IMR-90 (cell line): ENCODE results near the gene FNTB. TPM values are rescaled to one million over a fixed set of nuclear protein-coding genes. Genes with fewer than 3 reads are reported as not detected.

Experiments used
- ATAC-seq: fragments of 200-7000 bp; cut with Tn5 transposase; 2 replicates; pipeline ENCODE4 v1.9.1; 2020; ENCODE audit warnings: low read depth, mild to moderate bottlenecking, moderate library complexity
- BruUV-seq: library from RNA; stranded (reverse); fragments of 400-500 nt; replicated peaks from 2 replicates; lab custom pipeline; 2021; lab: Mats Ljungman, UMichigan
- CTCF ChIA-PET: fragments of 300-600 bp; formaldehyde crosslinking; extraction: SDS; loops from one replicate; lab custom pipeline; 2021; ENCODE audit warnings: antibody characterized with exemption; lab: Yijun Ruan, JAX
- POLR2A ChIA-PET: fragments of 300-600 bp; sonication (Branson Sonifier 250); formaldehyde crosslinking; loops from one replicate; lab custom pipeline; 2022; ENCODE audit warnings: antibody characterized with exemption; ENCODE audit not compliant: unreplicated experiment; lab: Charles Lee
- DNase-seq: peaks from one replicate; pipeline ENCODE4 v3.0.0; 2013
- H2AFZ ChIP-seq: replicated peaks from 2 replicates; pipeline ENCODE3; 2013; ENCODE audit warnings: low read length, mild to moderate bottlenecking; ENCODE audit not compliant: poor library complexity
- H2AK5ac ChIP-seq: 2 replicates; pipeline ENCODE4 v1.6.1; 2013; ENCODE audit warnings: low read depth, low read length, inconsistent platforms
- H2AK9ac ChIP-seq: replicated peaks from 2 replicates; pipeline ENCODE3; 2013; ENCODE audit warnings: mild to moderate bottlenecking, low read depth, low read length, moderate library complexity; ENCODE audit not compliant: poor library complexity
- H2BK120ac ChIP-seq: 2 replicates; pipeline ENCODE4 v1.6.1; 2013; ENCODE audit warnings: low read depth, low read length, inconsistent platforms
- H2BK15ac ChIP-seq: 3 replicates; pipeline ENCODE4 v1.6.1; 2013; ENCODE audit warnings: low read depth, low read length, inconsistent platforms
- H2BK20ac ChIP-seq: 2 replicates; pipeline ENCODE4 v1.6.1; 2013; ENCODE audit warnings: low read depth, mild to moderate bottlenecking, inconsistent platforms, low read length, moderate library complexity
- H2BK5ac ChIP-seq: 2 replicates; pipeline ENCODE4 v1.6.1; 2013; ENCODE audit warnings: mild to moderate bottlenecking, low read depth, low read length, inconsistent platforms; ENCODE audit not compliant: poor library complexity, severe bottlenecking
- H3K14ac ChIP-seq: replicated peaks from 2 replicates; pipeline ENCODE4 v1.6.1; 2013; ENCODE audit warnings: low read depth, low read length, inconsistent platforms
- H3K18ac ChIP-seq: 2 replicates; pipeline ENCODE4 v1.6.1; 2013; ENCODE audit warnings: low read depth, low read length, control low read depth
- H3K23ac ChIP-seq: 2 replicates; pipeline ENCODE4 v1.6.1; 2013; ENCODE audit warnings: low read depth, low read length, inconsistent platforms
- H3K27ac ChIP-seq: 2 replicates; pipeline ENCODE4 v1.5.1; 2013; ENCODE audit warnings: mild to moderate bottlenecking, control low read depth, low read length; ENCODE audit not compliant: insufficient read depth
- H3K27me3 ChIP-seq: 2 replicates; pipeline ENCODE4 v1.6.1; 2013; ENCODE audit warnings: low read length; ENCODE audit not compliant: control insufficient read depth, insufficient read depth
- H3K36me3 ChIP-seq: 2 replicates; pipeline ENCODE4 v1.6.1; 2013; ENCODE audit warnings: low read length, mixed read lengths; ENCODE audit not compliant: control insufficient read depth, insufficient read depth
- H3K4ac ChIP-seq: 2 replicates; pipeline ENCODE4 v1.6.1; 2013; ENCODE audit warnings: low read depth, low read length, inconsistent platforms
- H3K4me1 ChIP-seq: 2 replicates; pipeline ENCODE4 v1.6.1; 2013; ENCODE audit warnings: low read length, mixed read lengths; ENCODE audit not compliant: control insufficient read depth, insufficient read depth
- H3K4me2 ChIP-seq: 2 replicates; pipeline ENCODE4 v1.6.1; 2013; ENCODE audit warnings: low read depth, mild to moderate bottlenecking, control low read depth, low read length, moderate library complexity
- H3K4me3 ChIP-seq: 2 replicates; pipeline ENCODE4 v1.5.1; 2013; ENCODE audit warnings: low read depth, mild to moderate bottlenecking, control low read depth, low read length, moderate library complexity; ENCODE audit not compliant: insufficient read depth
- H3K56ac ChIP-seq: 2 replicates; pipeline ENCODE4 v1.6.1; 2013; ENCODE audit warnings: low read length, inconsistent platforms; ENCODE audit not compliant: insufficient read depth; ENCODE audit errors: extremely low read depth
- H3K79me1 ChIP-seq, 2 experiments: 2 replicates each; pipeline ENCODE4 v1.6.1; 2013; ENCODE audit warnings: low read length in 2 of 2, inconsistent platforms in 1 of 2, low read depth in 1 of 2
- H3K9ac ChIP-seq: 2 replicates; pipeline ENCODE4 v1.6.1; 2013; ENCODE audit warnings: low read depth, low read length, control low read depth
- H3K9me1 ChIP-seq: 2 replicates; pipeline ENCODE4 v1.6.1; 2013; ENCODE audit warnings: low read length, inconsistent platforms; ENCODE audit not compliant: insufficient read depth
- H3K9me3 ChIP-seq: 2 replicates; pipeline ENCODE4 v1.6.1; 2013; ENCODE audit warnings: low read length; ENCODE audit not compliant: control insufficient read depth, insufficient read depth
- H4K20me1 ChIP-seq: 2 replicates; pipeline ENCODE4 v1.6.1; 2013; ENCODE audit warnings: low read length, inconsistent platforms; ENCODE audit not compliant: insufficient read depth
- H4K5ac ChIP-seq: 2 replicates; pipeline ENCODE4 v1.6.1; 2013; ENCODE audit warnings: mild to moderate bottlenecking, low read depth, low read length, control low read depth
- H4K8ac ChIP-seq, 2 experiments: 2 replicates each; pipeline ENCODE4 v1.6.1; 2013; ENCODE audit warnings: low read depth in 2 of 2, low read length in 2 of 2, control low read depth in 1 of 2, inconsistent platforms in 1 of 2
- H4K91ac ChIP-seq: 2 replicates; pipeline ENCODE4 v1.6.1; 2013; ENCODE audit warnings: low read depth, low read length, inconsistent platforms; ENCODE audit not compliant: insufficient read depth
- BHLHE40 ChIP-seq: fragments of 150-350 bp; IDR thresholded peaks from 2 replicates; pipeline ENCODE4 v1.6.1; 2016; ENCODE audit warnings: mild to moderate bottlenecking, low read depth, low read length
- WGBS, 2 experiments: methylation state at CpG; one replicate each; pipeline versions ENCODE4 v1.1.5 to v1.1.7; 2013; ENCODE audit warnings: missing lambda C conversion rate in 2 of 2; ENCODE audit not compliant: insufficient read length in 1 of 2; ENCODE audit errors: extremely low coverage in 2 of 2; 5-methylcytosine and 5-hydroxymethylcytosine counted together
- dilution Hi-C: fragments of 300-500 bp; cut with HindIII; formaldehyde crosslinking; loops from one replicate; pipeline ENCODE4 v1.14.3; 2018; ENCODE audit warnings: low sequenced_read_pairs; ENCODE audit not compliant: unreplicated experiment
- in situ Hi-C: fragments of 300-500 bp; cut with MboI; formaldehyde crosslinking; loops from 3 replicates; pipeline ENCODE4 v1.14.3; 2019; ENCODE audit warnings: low sequenced_read_pairs, inconsistent platforms, mixed read lengths
- intact Hi-C: fragments of 100-400 bp; cut with micrococcal nuclease; formaldehyde crosslinking; loops from 2 replicates; pipeline ENCODE4 v1.10.0; 2022
- polyA plus RNA-seq, 3 experiments: library from polyadenylated mRNA; depleted of rRNA; stranded (reverse); fragments of >200 nt; gene quantifications; 2 replicates each; pipeline ENCODE4 v1.2.3, GENCODE V29; 2012; ENCODE audit warnings: low replicate concordance in 1 of 3
- total RNA-seq: library from RNA; depleted of rRNA; stranded (reverse); fragments of >200 nt; gene quantifications from 2 replicates; pipeline ENCODE4 v1.2.3, GENCODE V29; 2012

Gene FNTB
- total and polyA plus RNA-seq, 2 of the 4 experiments (the other 2 are of a cell fraction): 9.9 to 18.5 TPM

- Histone ChIP-seq H4K8ac (no peak overlapping the region), H3K27ac (no peak overlapping the region), H3K14ac (no peak overlapping the region), H4K91ac (no peak overlapping the region), H3K27me3 (no peaks in the 10 kb centered on the region), H3K4me3 (no peak overlapping the region; the same call in 1 of the 2 replicates), H3K4ac (no peak overlapping the region; the same call in 1 of the 2 replicates), H2BK15ac (no peak overlapping the region), H3K18ac (no peak overlapping the region), H2BK5ac (no peak overlapping the region), H4K5ac (no peak overlapping the region), H3K23ac (no peak overlapping the region), H4K20me1 (no peaks in the 10 kb centered on the region), H2AFZ (peak overlapping the region; percentile 91), H2AK5ac (no peak overlapping the region), H3K9me3 (no peaks in the 10 kb centered on the region), H2BK120ac (no peak overlapping the region), H2BK20ac (no peak overlapping the region), H3K36me3 (no peaks in the 10 kb centered on the region; the same call in 1 of the 2 replicates), H2AK9ac (peak overlapping the region; percentile 71), H3K9me1 (no peaks in the 10 kb centered on the region), H3K56ac (no peak overlapping the region), H3K4me2 (peak overlapping the region; percentile 94; the same call in 1 of the 2 replicates), H3K9ac (no peak overlapping the region), H3K4me1 (peaks cover 6% of the 10 kb centered on the region), H3K79me1 (no peaks in the 10 kb centered on the region; a peak in 2 of 4 replicates)
- WGBS, 2 experiments: 57% methylated on average over 2 of the region's 8 CpGs; no CpG with 5 or more reads in 1 of the 2 experiments
- in situ Hi-C loops (no loop called here), intact Hi-C loops (no loop called here), dilution Hi-C loops (no loop called here)
- no peak for TF ChIP-seq BHLHE40
- peak; percentile 6 for DNase-seq
- no TSS peak for BruUV-seq
- ATAC-seq: no peak; the same call in 1 of the 2 replicates
- ChIA-PET CTCF (no interaction called here), POLR2A (interaction anchor here (0.6 to 0.7 kb wide), 2 partner anchors 14 to 103 kb away, joined by 4 to 5 read pairs; no protein-coding TSS in a partner anchor)
Measured at GRCh38 chr14:64970776-64971477, 15.8 kb upstream of the FNTB start.
